ENCODE measurements around the gene INTS11. TPM values are rescaled to one million over a fixed set of nuclear protein-coding genes. Genes with fewer than 3 reads are reported as not detected.

INTS11 gene
- total RNA-seq, 1 experiment from 2014 or later: 139 TPM

- peak; percentile 32; the same call in 1 of the 3 replicates for TF ChIP-seq CTCF (conservative IDR thresholded peaks at IDR 0.05)
- Histone ChIP-seq H4K91ac (ENCODE audit: insufficient read length, low read depth, low read length) (no peak overlapping the region), H3K9ac (ENCODE audit: extremely low read depth, insufficient read length, low read length) (no peak overlapping the region), H3K4me2 (ENCODE audit: insufficient read depth, insufficient read length, low read length) (peak overlapping the region; percentile 33), H4K20me1 (ENCODE audit: control insufficient read depth, insufficient read depth, insufficient read length) (no peaks in the 10 kb centered on the region), H3K4me1 (ENCODE audit: insufficient read depth, low read length) (peaks cover 5% of the 10 kb centered on the region; the same call in 1 of the 2 replicates), H2BK5ac (ENCODE audit: insufficient read length, low read length) (no peak overlapping the region), H2BK20ac (ENCODE audit: low read depth, low read length, poor library complexity, severe bottlenecking) (no peak overlapping the region), H2BK15ac (ENCODE audit: low read depth, low read length) (no peak overlapping the region), H4K8ac (replicated peaks; ENCODE audit: insufficient read length, low read depth, low read length) (no peak overlapping the region), H3K9me3 (ENCODE audit: control insufficient read depth, low read depth, low read length) (no peaks in the 10 kb centered on the region), H3K27me3 (ENCODE audit: insufficient read depth, low read length) (no peaks in the 10 kb centered on the region), H3K79me1 (ENCODE audit: insufficient read depth, low read depth, low read length, poor library complexity, severe bottlenecking) (no peaks in the 10 kb centered on the region), H3K4ac (ENCODE audit: low read depth, low read length) (no peak overlapping the region), H3K18ac (ENCODE audit: insufficient read length, low read depth, low read length) (no peak overlapping the region), H3T11ph (ENCODE audit: low read length) (no peak overlapping the region), H3K14ac (ENCODE audit: insufficient read depth, low read length) (no peak overlapping the region), H3K23me2 (ENCODE audit: insufficient read length, low read depth, low read length, poor library complexity, severe bottlenecking) (peaks cover 15% of the 10 kb centered on the region), H2BK120ac (ENCODE audit: low read depth, low read length, poor library complexity, severe bottlenecking) (no peak overlapping the region), H2AK5ac (ENCODE audit: insufficient read length, low read length) (no peak overlapping the region), H4K5ac (ENCODE audit: insufficient read length, low read depth, low read length) (no peak overlapping the region), H3K27ac (ENCODE audit: insufficient read length, low read depth, low read length) (no peak overlapping the region), H3K79me2 (ENCODE audit: insufficient read depth, low read length) (no peaks in the 10 kb centered on the region), H3K56ac (ENCODE audit: insufficient read length, low read depth, low read length) (no peak overlapping the region), H2AFZ (ENCODE audit: low read length) (no peak overlapping the region), H2BK12ac (ENCODE audit: insufficient read length, low read depth, low read length) (no peak overlapping the region), H3K23ac (ENCODE audit: insufficient read length, low read depth, low read length) (no peak overlapping the region)
- H3K27ac Mint-ChIP-seq: peak overlapping the region in 2 of 3 experiments; percentile 83 to 95; a peak in 3 of 7 replicates
- peaks cover 18 to 31% of the 10 kb centered on the region in 2 experiments for H3K4me1 Mint-ChIP-seq
- peak overlapping the region; percentile 74 to 86 for H3K4me3 Mint-ChIP-seq
- no peaks in the 10 kb centered on the region; a peak in 1 of 5 replicates for H3K9me3 Mint-ChIP-seq
- H3K27me3 Mint-ChIP-seq (ENCODE audit: low read depth): peaks cover 3% of the 10 kb centered on the region; the same call in 1 of the 2 replicates
- peaks cover 0 to 7% (median 7%) of the 10 kb centered on the region in 3 experiments; a peak in 3 of 7 replicates for H3K36me3 Mint-ChIP-seq (ENCODE audit: insufficient read depth in 1 of 3, low read depth in 3 of 3)
- no CpG with 5 or more reads among the region's 11 CpGs for WGBS (ENCODE audit: extremely low coverage, insufficient read length, low lambda C conversion rate)
- peak; percentile 55 for DNase-seq
Observed at GRCh38 chr1:1306070-1306660, 18.3 kb downstream of the INTS11 start.
